ENCODE measurements around the gene IFT27.
"Not testable (repeated sequence)": the region's sequence is repeated elsewhere in the genome, so short reads cannot be mapped to it uniquely, and the experiment has no call there.

IFT27 gene

DNA sequence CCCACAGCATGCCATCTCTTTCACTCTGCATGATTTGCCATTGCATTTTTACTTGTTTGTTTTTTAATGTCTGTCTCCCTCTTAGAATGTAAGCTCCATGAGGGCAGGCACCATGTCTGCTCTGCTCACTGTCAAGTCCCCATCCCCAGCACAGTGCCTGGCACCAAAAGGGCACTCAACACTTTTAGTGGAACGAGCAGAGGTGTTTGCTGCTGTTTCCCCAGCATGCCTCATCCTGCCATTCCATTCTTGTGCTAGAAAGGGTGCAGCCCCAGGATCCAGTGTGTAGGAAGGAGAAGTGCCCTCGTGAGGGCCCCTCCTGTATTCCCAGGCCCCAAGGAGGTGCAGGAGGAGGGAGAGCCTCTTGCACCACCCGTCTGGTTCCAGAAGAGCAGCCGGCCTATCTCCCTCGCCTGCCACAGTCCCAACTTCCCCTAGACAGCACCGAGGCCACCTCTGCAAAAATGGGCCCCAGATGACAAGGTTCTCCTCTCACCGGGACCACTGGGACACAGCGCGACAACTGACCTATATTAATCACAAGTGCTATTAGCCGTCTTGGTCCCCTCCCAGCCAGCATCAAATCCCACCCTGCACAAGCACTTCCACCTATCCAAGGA, 39.1 kb downstream of the IFT27 start:
- TF ChIP-seq, protein P1, sequence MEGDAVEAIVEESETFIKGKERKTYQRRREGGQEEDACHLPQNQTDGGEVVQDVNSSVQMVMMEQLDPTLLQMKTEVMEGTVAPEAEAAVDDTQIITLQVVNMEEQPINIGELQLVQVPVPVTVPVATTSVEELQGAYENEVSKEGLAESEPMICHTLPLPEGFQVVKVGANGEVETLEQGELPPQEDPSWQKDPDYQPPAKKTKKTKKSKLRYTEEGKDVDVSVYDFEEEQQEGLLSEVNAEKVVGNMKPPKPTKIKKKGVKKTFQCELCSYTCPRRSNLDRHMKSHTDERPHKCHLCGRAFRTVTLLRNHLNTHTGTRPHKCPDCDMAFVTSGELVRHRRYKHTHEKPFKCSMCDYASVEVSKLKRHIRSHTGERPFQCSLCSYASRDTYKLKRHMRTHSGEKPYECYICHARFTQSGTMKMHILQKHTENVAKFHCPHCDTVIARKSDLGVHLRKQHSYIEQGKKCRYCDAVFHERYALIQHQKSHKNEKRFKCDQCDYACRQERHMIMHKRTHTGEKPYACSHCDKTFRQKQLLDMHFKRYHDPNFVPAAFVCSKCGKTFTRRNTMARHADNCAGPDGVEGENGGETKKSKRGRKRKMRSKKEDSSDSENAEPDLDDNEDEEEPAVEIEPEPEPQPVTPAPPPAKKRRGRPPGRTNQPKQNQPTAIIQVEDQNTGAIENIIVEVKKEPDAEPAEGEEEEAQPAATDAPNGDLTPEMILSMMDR (IDR thresholded peaks at IDR 0.05; ENCODE audit: insufficient read depth, low read length, poor library complexity, severe bottlenecking) = no peak
- no peak for DNase-seq (ENCODE audit: extremely low read depth, insufficient read length)
- Histone ChIP-seq H3K36me3 (ENCODE audit: control insufficient read depth, insufficient read depth, low read length) (no peaks in the 10 kb centered on the region), H3K4me3 (replicated peaks; ENCODE audit: low read depth, low read length) (no peak overlapping the region), H3K27me3 (replicated peaks; ENCODE audit: control insufficient read depth, insufficient read depth, low read length) (peaks cover 1% of the 10 kb centered on the region)

DNA sequence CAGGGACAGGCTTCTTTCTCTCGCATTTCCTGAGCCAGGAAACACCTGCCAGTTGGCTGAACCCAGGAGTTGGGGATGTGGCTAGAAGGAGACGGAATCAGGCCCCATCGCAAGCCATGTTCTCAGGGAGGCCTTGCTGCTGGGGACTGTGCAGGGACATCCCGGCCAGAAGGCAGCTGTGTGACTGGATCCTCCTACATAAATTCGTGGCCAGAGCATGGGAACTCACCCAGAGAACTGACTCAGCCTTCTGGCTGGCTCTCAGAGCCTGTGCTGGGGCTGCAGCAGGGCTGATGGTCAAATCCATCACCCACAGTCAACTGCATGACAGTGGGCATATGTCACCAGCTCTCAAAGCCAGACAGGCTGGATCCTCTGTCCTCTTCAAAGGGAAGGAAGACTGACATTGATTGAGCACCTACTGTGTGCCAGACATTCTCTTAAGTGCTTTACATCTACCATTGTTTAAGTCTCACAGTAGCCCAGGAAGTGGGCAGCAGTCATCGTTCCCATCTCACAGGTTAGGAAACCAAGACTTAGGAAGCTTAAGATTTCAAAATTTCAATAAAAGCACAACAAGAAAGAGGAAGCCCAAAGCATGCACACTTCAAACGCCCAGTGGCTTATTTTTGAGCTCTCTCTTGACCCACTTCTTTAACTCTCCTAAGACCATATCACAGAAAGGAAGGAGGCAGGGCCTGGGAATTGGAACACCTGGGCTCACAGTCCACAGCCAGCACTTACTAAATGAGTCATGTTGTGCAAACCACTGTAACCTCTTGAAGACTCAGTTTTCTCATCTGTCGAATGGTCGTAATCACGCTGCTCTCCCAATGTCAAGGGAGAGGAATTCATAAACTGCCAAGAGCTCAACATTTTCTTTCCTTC, 41.5 kb downstream of the IFT27 start:
- TF ChIP-seq, protein P1 (IDR thresholded peaks at IDR 0.05; ENCODE audit: insufficient read depth, low read length, poor library complexity, severe bottlenecking) = no peak
- Histone ChIP-seq H3K4me3 (replicated peaks; ENCODE audit: low read depth, low read length) (no peak overlapping the region), H3K27me3 (replicated peaks; ENCODE audit: control insufficient read depth, insufficient read depth, low read length) (no peaks in the 10 kb centered on the region; the same call in none of the 2 replicates), H3K36me3 (ENCODE audit: control insufficient read depth, insufficient read depth, low read length) (no peaks in the 10 kb centered on the region)
- no peak for DNase-seq (ENCODE audit: extremely low read depth, insufficient read length)

DNA sequence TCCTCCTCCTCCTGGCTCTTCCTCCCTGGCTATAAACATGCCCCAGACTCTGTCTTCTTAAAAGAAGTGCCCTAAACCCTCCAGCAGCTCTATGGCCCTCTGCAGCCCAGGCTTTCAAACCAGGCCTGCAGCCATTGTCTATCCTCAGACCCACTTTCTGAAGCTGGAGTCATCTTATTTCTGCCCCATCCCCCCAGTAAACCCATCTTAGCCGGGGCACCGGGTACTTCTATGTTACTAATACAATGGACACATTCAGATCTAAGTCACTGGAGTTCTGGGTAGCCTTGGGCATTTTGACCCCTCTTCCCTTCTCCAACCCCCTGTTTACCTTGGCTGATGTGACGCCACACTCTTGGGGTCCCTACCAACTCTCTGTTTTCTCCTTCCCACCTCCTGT, 42.6 kb downstream of the IFT27 start:
- H3K36me3 ChIP-seq (ENCODE audit: control insufficient read depth, insufficient read depth, low read length) = no peaks in the 10 kb centered on the region
- no peaks in the 10 kb centered on the region; the same call in none of the 2 replicates for H3K27me3 ChIP-seq (replicated peaks; ENCODE audit: control insufficient read depth, insufficient read depth, low read length)
- DNase-seq (ENCODE audit: extremely low read depth, insufficient read length) = no peak
- TF ChIP-seq, protein P1 (IDR thresholded peaks at IDR 0.05; ENCODE audit: insufficient read depth, low read length, poor library complexity, severe bottlenecking) = no peak
- H3K4me3 ChIP-seq (replicated peaks; ENCODE audit: low read depth, low read length) = no peak overlapping the region

DNA sequence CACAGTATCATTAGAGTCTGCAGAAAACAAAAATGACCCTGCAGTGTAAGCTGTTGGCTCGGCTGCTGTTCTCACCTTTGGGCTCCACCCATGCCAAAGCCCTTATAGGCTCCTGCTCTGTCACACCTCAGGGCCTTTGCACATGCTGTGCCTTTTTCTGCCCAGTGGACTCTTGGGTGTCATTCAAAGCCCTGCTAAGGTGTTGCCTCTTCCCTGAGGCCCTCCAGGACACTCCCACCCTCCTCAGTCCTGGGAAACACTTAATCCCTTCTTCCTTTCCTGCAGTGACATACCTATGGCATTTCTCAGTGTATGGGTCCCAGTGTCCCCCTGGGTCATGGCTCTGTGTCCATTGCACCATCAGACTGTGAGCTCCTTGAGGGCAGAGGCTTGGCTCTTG, 43.3 kb downstream of the IFT27 start:
- DNase-seq (ENCODE audit: extremely low read depth, insufficient read length) = no peak
- H3K4me3 ChIP-seq (replicated peaks; ENCODE audit: low read depth, low read length) = no peak overlapping the region
- TF ChIP-seq, protein P1 (IDR thresholded peaks at IDR 0.05; ENCODE audit: insufficient read depth, low read length, poor library complexity, severe bottlenecking) = no peak
- H3K36me3 ChIP-seq (ENCODE audit: control insufficient read depth, insufficient read depth, low read length) = no peaks in the 10 kb centered on the region
- H3K27me3 ChIP-seq (replicated peaks; ENCODE audit: control insufficient read depth, insufficient read depth, low read length) = no peaks in the 10 kb centered on the region; the same call in none of the 2 replicates

DNA sequence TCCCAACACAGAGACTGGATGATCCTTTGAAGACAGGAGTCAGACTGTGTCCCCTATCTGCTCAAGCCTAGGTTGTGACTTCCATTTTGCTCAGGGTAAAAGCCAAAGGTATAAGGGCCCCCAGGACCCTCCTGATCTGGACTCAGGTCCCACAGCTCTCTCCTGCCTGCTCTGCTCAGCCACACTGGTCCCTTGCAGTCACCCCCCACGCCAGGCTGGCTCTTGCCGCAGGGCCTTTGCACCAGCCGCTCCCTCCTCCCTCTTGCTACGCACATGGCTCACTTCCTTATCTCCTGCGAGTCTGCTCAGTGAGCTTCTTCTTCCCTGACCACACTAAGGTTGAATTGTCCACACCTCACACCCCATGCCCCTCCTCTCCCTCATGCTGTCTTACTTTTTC, 44.0 kb downstream of the IFT27 start:
- Histone ChIP-seq H3K36me3 (ENCODE audit: control insufficient read depth, insufficient read depth, low read length) (no peaks in the 10 kb centered on the region), H3K27me3 (replicated peaks; ENCODE audit: control insufficient read depth, insufficient read depth, low read length) (no peaks in the 10 kb centered on the region; the same call in none of the 2 replicates)
- no peak for DNase-seq (ENCODE audit: extremely low read depth, insufficient read length)

DNA sequence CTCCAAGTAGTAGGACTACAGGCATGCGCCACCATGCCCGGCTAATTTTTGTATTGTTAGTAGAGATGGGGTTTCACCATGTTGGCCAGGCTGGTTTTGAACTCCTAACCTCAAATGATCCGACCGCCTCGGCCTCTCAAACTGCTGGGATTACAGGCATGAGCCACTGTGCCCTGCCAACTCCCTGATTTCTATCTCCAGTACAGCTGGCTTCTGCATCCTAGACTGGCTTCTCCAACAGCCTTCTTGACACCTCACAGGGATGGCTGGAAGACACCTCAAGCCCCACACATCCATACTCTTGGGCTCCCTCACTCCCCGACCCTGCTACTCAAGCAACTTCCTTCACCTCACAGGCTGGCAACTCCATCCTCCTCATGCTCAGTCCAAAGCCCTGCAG, 44.6 kb downstream of the IFT27 start:
- not testable (repeated sequence) for H3K4me3 ChIP-seq (replicated peaks; ENCODE audit: low read depth, low read length); DNase-seq (ENCODE audit: extremely low read depth, insufficient read length); H3K36me3 ChIP-seq (ENCODE audit: control insufficient read depth, insufficient read depth, low read length); H3K27me3 ChIP-seq (replicated peaks; ENCODE audit: control insufficient read depth, insufficient read depth, low read length)

More for the DNA sequence above, 44.0 kb downstream of the IFT27 start:
- no peak overlapping the region for H3K4me3 ChIP-seq (replicated peaks; ENCODE audit: low read depth, low read length)
- TF ChIP-seq, protein P1 (IDR thresholded peaks at IDR 0.05; ENCODE audit: insufficient read depth, low read length, poor library complexity, severe bottlenecking) = no peak

All from GM06990 (cell line).